ENCODE data around the gene CLDN6. TPM values are rescaled to one million over a fixed set of nuclear protein-coding genes. Genes with fewer than 3 reads are reported as not detected.

CLDN6 gene
- total RNA-seq, 1 experiment from 2014 or later, result 743 TPM

GRCh38 chr16:3049921-3050481, 32.0 kb upstream of the CLDN6 start:
- no CpG with 5 or more reads among the region's 26 CpGs for WGBS (ENCODE audit: extremely low coverage, insufficient read length, low lambda C conversion rate)
- Histone ChIP-seq H4K5ac (ENCODE audit: insufficient read length, low read depth, low read length) (no peak overlapping the region), H2BK120ac (ENCODE audit: low read depth, low read length, poor library complexity, severe bottlenecking) (no peak overlapping the region), H2AFZ (ENCODE audit: low read length) (no peak overlapping the region), H3K23me2 (ENCODE audit: insufficient read length, low read depth, low read length, poor library complexity, severe bottlenecking) (peaks cover 20% of the 10 kb centered on the region), H2BK15ac (ENCODE audit: low read depth, low read length) (no peak overlapping the region), H2BK20ac (ENCODE audit: low read depth, low read length, poor library complexity, severe bottlenecking) (no peak overlapping the region), H4K8ac (replicated peaks; ENCODE audit: insufficient read length, low read depth, low read length) (no peak overlapping the region), H3K18ac (ENCODE audit: insufficient read length, low read depth, low read length) (no peak overlapping the region), H3K14ac (ENCODE audit: insufficient read depth, low read length) (no peak overlapping the region), H3K4me2 (ENCODE audit: insufficient read depth, insufficient read length, low read length) (no peak overlapping the region), H2BK5ac (ENCODE audit: insufficient read length, low read length) (no peak overlapping the region), H3T11ph (ENCODE audit: low read length) (no peak overlapping the region), H3K56ac (ENCODE audit: insufficient read length, low read depth, low read length) (no peak overlapping the region), H3K9ac (ENCODE audit: extremely low read depth, insufficient read length, low read length) (no peak overlapping the region), H3K9me3 (ENCODE audit: control insufficient read depth, low read depth, low read length) (no peaks in the 10 kb centered on the region), H3K79me1 (ENCODE audit: insufficient read depth, low read depth, low read length, poor library complexity, severe bottlenecking) (no peaks in the 10 kb centered on the region), H4K20me1 (ENCODE audit: control insufficient read depth, insufficient read depth, insufficient read length) (no peaks in the 10 kb centered on the region), H3K4ac (ENCODE audit: low read depth, low read length) (no peak overlapping the region), H3K27ac (ENCODE audit: insufficient read length, low read depth, low read length) (no peak overlapping the region), H3K79me2 (ENCODE audit: insufficient read depth, low read length) (no peaks in the 10 kb centered on the region), H4K91ac (ENCODE audit: insufficient read length, low read depth, low read length) (no peak overlapping the region), H3K4me1 (ENCODE audit: insufficient read depth, low read length) (no peaks in the 10 kb centered on the region), H2BK12ac (ENCODE audit: insufficient read length, low read depth, low read length) (no peak overlapping the region), H2AK5ac (ENCODE audit: insufficient read length, low read length) (no peak overlapping the region), H3K23ac (ENCODE audit: insufficient read length, low read depth, low read length) (no peak overlapping the region), H3K27me3 (ENCODE audit: insufficient read depth, low read length) (peaks cover 2% of the 10 kb centered on the region; the same call in 1 of the 2 replicates)
- DNase-seq, result no peak
- Mint-ChIP-seq H3K27ac (no peak overlapping the region), H3K9me3 (no peaks in the 10 kb centered on the region; a peak in 2 of 5 replicates), H3K36me3 (ENCODE audit: insufficient read depth in 1 of 3, low read depth in 3 of 3) (peaks cover 18 to 41% (median 25%) of the 10 kb centered on the region in 3 experiments), H3K27me3 (ENCODE audit: low read depth) (peaks cover 62% of the 10 kb centered on the region), H3K4me3 (no peak overlapping the region), H3K4me1 (peaks cover 8 to 15% of the 10 kb centered on the region in 2 experiments)
- TF ChIP-seq CTCF (conservative IDR thresholded peaks at IDR 0.05), result no peak

Measured in H9 (cell line).